Measurements from ENCODE around the gene TBC1D5. TPM values are rescaled to one million over a fixed set of nuclear protein-coding genes. Genes with fewer than 3 reads are reported as not detected.

TBC1D5 gene
- total and polyA plus RNA-seq, 2 of the 8 experiments (the other 6 are each of a cell fraction or from before 2014, with no cell fraction given) = 11.0 to 22.9 TPM

GRCh38 chr3:17233398-17233800 is 509.0 kb downstream of the TBC1D5 start (continued):
- TF ChIP-seq, protein P1, sequence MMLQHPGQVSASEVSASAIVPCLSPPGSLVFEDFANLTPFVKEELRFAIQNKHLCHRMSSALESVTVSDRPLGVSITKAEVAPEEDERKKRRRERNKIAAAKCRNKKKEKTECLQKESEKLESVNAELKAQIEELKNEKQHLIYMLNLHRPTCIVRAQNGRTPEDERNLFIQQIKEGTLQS (IDR thresholded peaks at IDR 0.05; ENCODE audit: insufficient read depth, low read depth, low read length) = no peak
